Measurements from ENCODE around the gene PDE6B.

DNA sequence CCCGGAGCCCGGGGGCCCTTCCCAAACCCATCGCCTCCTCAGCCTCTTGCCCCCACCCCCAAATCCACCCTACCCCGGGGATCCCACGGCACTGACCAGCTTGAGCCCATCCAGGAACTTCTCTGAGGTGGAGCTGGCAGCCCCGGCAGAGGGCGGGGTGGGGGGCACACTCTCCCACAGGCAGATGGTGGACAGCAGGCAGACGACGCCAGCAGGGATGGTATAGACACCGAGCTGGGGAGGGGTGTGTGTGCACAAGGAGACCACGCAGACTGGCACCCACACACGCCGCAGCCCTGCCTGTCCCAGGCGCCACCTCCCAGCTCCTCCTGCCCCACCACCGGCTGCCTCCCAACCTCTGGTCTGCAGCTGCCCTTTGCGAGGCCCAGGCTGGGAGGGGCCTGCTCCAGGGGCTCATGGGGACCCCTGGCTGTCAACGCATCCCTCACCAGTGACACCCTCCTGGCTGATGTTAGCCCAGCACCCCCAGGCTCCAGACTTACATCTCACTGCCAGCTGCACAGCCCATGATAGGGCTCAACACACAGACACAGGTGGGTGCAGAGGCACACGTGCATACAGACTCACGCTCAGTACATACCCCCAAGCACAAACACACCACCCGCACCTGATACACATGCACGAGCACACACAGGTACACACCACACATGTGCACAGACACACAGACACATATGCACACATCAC is 59.4 kb downstream of the PDE6B start:
- TF ChIP-seq TARDBP (CRISPR knock-in tag; IDR thresholded peaks at IDR 0.05) (no peak), SP1 (IDR thresholded peaks at IDR 0.05) (no peak), SP1 (CRISPR knock-in tag; IDR thresholded peaks at IDR 0.05) (no peak), MYC (CRISPR knock-in tag; IDR thresholded peaks at IDR 0.05; ENCODE audit: borderline replicate concordance) (no peak), RFX5 (IDR thresholded peaks at IDR 0.05; ENCODE audit: low read depth, low read length) (no peak), HOXA5 (CRISPR knock-in tag; IDR thresholded peaks at IDR 0.05) (no peak), ZNF274 (CRISPR knock-in tag; IDR thresholded peaks at IDR 0.05) (no peak), RAD21 (CRISPR knock-in tag; IDR thresholded peaks at IDR 0.05) (no peak), POLR2G (IDR thresholded peaks at IDR 0.05; ENCODE audit: low read depth, low read length) (no peak), CTCF (CRISPR knock-in tag; IDR thresholded peaks at IDR 0.05) (no peak), YY1 (IDR thresholded peaks at IDR 0.05; ENCODE audit: insufficient read depth, insufficient replicate concordance, low read depth, low read length) (no peak), ATF7-NPFF (CRISPR knock-in tag; IDR thresholded peaks at IDR 0.05; ENCODE audit: low read depth) (no peak), ETS1 (CRISPR knock-in tag; IDR thresholded peaks at IDR 0.05) (no peak), GPN1 (CRISPR knock-in tag; IDR thresholded peaks at IDR 0.05; ENCODE audit: borderline replicate concordance) (no peak)
